IMR-90 (cell line): Measurements from ENCODE around the gene PIWIL4. TPM values are rescaled to one million over a fixed set of nuclear protein-coding genes. Genes with fewer than 3 reads are reported as not detected.

Experiments used
- ATAC-seq: fragments of 200-7000 bp; cut with Tn5 transposase; 2 replicates; pipeline ENCODE4 v1.9.1; 2020; ENCODE audit warnings: low read depth, mild to moderate bottlenecking, moderate library complexity
- BruUV-seq: library from RNA; stranded (reverse); fragments of 400-500 nt; replicated peaks from 2 replicates; lab custom pipeline; 2021; lab: Mats Ljungman, UMichigan
- CTCF ChIA-PET: fragments of 300-600 bp; formaldehyde crosslinking; extraction: SDS; loops from one replicate; lab custom pipeline; 2021; ENCODE audit warnings: antibody characterized with exemption; lab: Yijun Ruan, JAX
- POLR2A ChIA-PET: fragments of 300-600 bp; sonication (Branson Sonifier 250); formaldehyde crosslinking; loops from one replicate; lab custom pipeline; 2022; ENCODE audit warnings: antibody characterized with exemption; ENCODE audit not compliant: unreplicated experiment; lab: Charles Lee
- DNase-seq: peaks from one replicate; pipeline ENCODE4 v3.0.0; 2013
- H2AFZ ChIP-seq: replicated peaks from 2 replicates; pipeline ENCODE3; 2013; ENCODE audit warnings: low read length, mild to moderate bottlenecking; ENCODE audit not compliant: poor library complexity
- H2AK5ac ChIP-seq: 2 replicates; pipeline ENCODE4 v1.6.1; 2013; ENCODE audit warnings: low read depth, low read length, inconsistent platforms
- H2AK9ac ChIP-seq: replicated peaks from 2 replicates; pipeline ENCODE3; 2013; ENCODE audit warnings: mild to moderate bottlenecking, low read depth, low read length, moderate library complexity; ENCODE audit not compliant: poor library complexity
- H2BK120ac ChIP-seq: 2 replicates; pipeline ENCODE4 v1.6.1; 2013; ENCODE audit warnings: low read depth, low read length, inconsistent platforms
- H2BK15ac ChIP-seq: 3 replicates; pipeline ENCODE4 v1.6.1; 2013; ENCODE audit warnings: low read depth, low read length, inconsistent platforms
- H2BK20ac ChIP-seq: 2 replicates; pipeline ENCODE4 v1.6.1; 2013; ENCODE audit warnings: low read depth, mild to moderate bottlenecking, inconsistent platforms, low read length, moderate library complexity
- H2BK5ac ChIP-seq: 2 replicates; pipeline ENCODE4 v1.6.1; 2013; ENCODE audit warnings: mild to moderate bottlenecking, low read depth, low read length, inconsistent platforms; ENCODE audit not compliant: poor library complexity, severe bottlenecking
- H3K14ac ChIP-seq: replicated peaks from 2 replicates; pipeline ENCODE4 v1.6.1; 2013; ENCODE audit warnings: low read depth, low read length, inconsistent platforms
- H3K18ac ChIP-seq: 2 replicates; pipeline ENCODE4 v1.6.1; 2013; ENCODE audit warnings: low read depth, low read length, control low read depth
- H3K23ac ChIP-seq: 2 replicates; pipeline ENCODE4 v1.6.1; 2013; ENCODE audit warnings: low read depth, low read length, inconsistent platforms
- H3K27ac ChIP-seq: 2 replicates; pipeline ENCODE4 v1.5.1; 2013; ENCODE audit warnings: mild to moderate bottlenecking, control low read depth, low read length; ENCODE audit not compliant: insufficient read depth
- H3K27me3 ChIP-seq: 2 replicates; pipeline ENCODE4 v1.6.1; 2013; ENCODE audit warnings: low read length; ENCODE audit not compliant: control insufficient read depth, insufficient read depth
- H3K36me3 ChIP-seq: 2 replicates; pipeline ENCODE4 v1.6.1; 2013; ENCODE audit warnings: low read length, mixed read lengths; ENCODE audit not compliant: control insufficient read depth, insufficient read depth
- H3K4ac ChIP-seq: 2 replicates; pipeline ENCODE4 v1.6.1; 2013; ENCODE audit warnings: low read depth, low read length, inconsistent platforms
- H3K4me1 ChIP-seq: 2 replicates; pipeline ENCODE4 v1.6.1; 2013; ENCODE audit warnings: low read length, mixed read lengths; ENCODE audit not compliant: control insufficient read depth, insufficient read depth
- H3K4me2 ChIP-seq: 2 replicates; pipeline ENCODE4 v1.6.1; 2013; ENCODE audit warnings: low read depth, mild to moderate bottlenecking, control low read depth, low read length, moderate library complexity
- H3K4me3 ChIP-seq: 2 replicates; pipeline ENCODE4 v1.5.1; 2013; ENCODE audit warnings: low read depth, mild to moderate bottlenecking, control low read depth, low read length, moderate library complexity; ENCODE audit not compliant: insufficient read depth
- H3K56ac ChIP-seq: 2 replicates; pipeline ENCODE4 v1.6.1; 2013; ENCODE audit warnings: low read length, inconsistent platforms; ENCODE audit not compliant: insufficient read depth; ENCODE audit errors: extremely low read depth
- H3K79me1 ChIP-seq, 2 experiments: 2 replicates each; pipeline ENCODE4 v1.6.1; 2013; ENCODE audit warnings: low read length in 2 of 2, inconsistent platforms in 1 of 2, low read depth in 1 of 2
- H3K9ac ChIP-seq: 2 replicates; pipeline ENCODE4 v1.6.1; 2013; ENCODE audit warnings: low read depth, low read length, control low read depth
- H3K9me1 ChIP-seq: 2 replicates; pipeline ENCODE4 v1.6.1; 2013; ENCODE audit warnings: low read length, inconsistent platforms; ENCODE audit not compliant: insufficient read depth
- H3K9me3 ChIP-seq: 2 replicates; pipeline ENCODE4 v1.6.1; 2013; ENCODE audit warnings: low read length; ENCODE audit not compliant: control insufficient read depth, insufficient read depth
- H4K20me1 ChIP-seq: 2 replicates; pipeline ENCODE4 v1.6.1; 2013; ENCODE audit warnings: low read length, inconsistent platforms; ENCODE audit not compliant: insufficient read depth
- H4K5ac ChIP-seq: 2 replicates; pipeline ENCODE4 v1.6.1; 2013; ENCODE audit warnings: mild to moderate bottlenecking, low read depth, low read length, control low read depth
- H4K8ac ChIP-seq, 2 experiments: 2 replicates each; pipeline ENCODE4 v1.6.1; 2013; ENCODE audit warnings: low read depth in 2 of 2, low read length in 2 of 2, control low read depth in 1 of 2, inconsistent platforms in 1 of 2
- H4K91ac ChIP-seq: 2 replicates; pipeline ENCODE4 v1.6.1; 2013; ENCODE audit warnings: low read depth, low read length, inconsistent platforms; ENCODE audit not compliant: insufficient read depth
- BHLHE40 ChIP-seq: fragments of 150-350 bp; IDR thresholded peaks from 2 replicates; pipeline ENCODE4 v1.6.1; 2016; ENCODE audit warnings: mild to moderate bottlenecking, low read depth, low read length
- CEBPB ChIP-seq: IDR thresholded peaks from 2 replicates; pipeline ENCODE4 v1.6.1; 2012; ENCODE audit warnings: low read depth, low read length, improper control_type of control experiment
- CTCF ChIP-seq: conservative IDR thresholded peaks from 2 replicates; pipeline ENCODE4 v1.5.1; 2012; ENCODE audit warnings: mild to moderate bottlenecking, low read depth, low read length, improper control_type of control experiment
- ELK1 ChIP-seq: fragments of 150-350 bp; IDR thresholded peaks from 2 replicates; pipeline ENCODE4 v1.6.1; 2016; ENCODE audit warnings: low read depth, mild to moderate bottlenecking, low read length, moderate library complexity, borderline replicate concordance
- FOS ChIP-seq: fragments of 150-350 bp; IDR thresholded peaks from 2 replicates; pipeline ENCODE4 v1.6.1; 2016; ENCODE audit warnings: low read depth, low read length
- MAFK ChIP-seq: IDR thresholded peaks from 2 replicates; pipeline ENCODE4 v1.6.1; 2012; ENCODE audit warnings: low read depth, low read length, improper control_type of control experiment
- MAZ ChIP-seq: IDR thresholded peaks from 2 replicates; pipeline ENCODE4 v1.6.1; 2012; ENCODE audit warnings: low read depth, mild to moderate bottlenecking, low read length, improper control_type of control experiment, moderate library complexity, borderline replicate concordance
- MXI1 ChIP-seq: IDR thresholded peaks from 2 replicates; pipeline ENCODE4 v1.6.1; 2012; ENCODE audit warnings: low read depth, mild to moderate bottlenecking, low read length, moderate library complexity, borderline replicate concordance
- NFE2L2 ChIP-seq: fragments of 150-350 bp; IDR thresholded peaks from 2 replicates; pipeline ENCODE4 v1.6.1; 2016; ENCODE audit warnings: low read depth, mild to moderate bottlenecking, low read length
- POLR2A ChIP-seq: IDR thresholded peaks from 2 replicates; pipeline ENCODE4 v1.6.1; 2012; ENCODE audit warnings: mild to moderate bottlenecking, low read depth, low read length
- RAD21 ChIP-seq: IDR thresholded peaks from 2 replicates; pipeline ENCODE4 v1.6.1; 2012; ENCODE audit warnings: low read length, improper control_type of control experiment
- RCOR1 ChIP-seq: IDR thresholded peaks from 2 replicates; pipeline ENCODE4 v1.6.1; 2012; ENCODE audit warnings: mild to moderate bottlenecking, low read length, improper control_type of control experiment; ENCODE audit not compliant: insufficient replicate concordance
- SMC3 ChIP-seq: fragments of 150-350 bp; IDR thresholded peaks from 2 replicates; pipeline ENCODE4 v1.6.1; 2016; ENCODE audit warnings: low read depth, mild to moderate bottlenecking, antibody characterized with exemption, low read length, moderate library complexity
- USF2 ChIP-seq: fragments of 150-350 bp; IDR thresholded peaks from 2 replicates; pipeline ENCODE4 v1.6.1; 2017; ENCODE audit warnings: mild to moderate bottlenecking, antibody characterized with exemption, low read length, low read depth
- WGBS, 2 experiments: methylation state at CpG; one replicate each; pipeline versions ENCODE4 v1.1.5 to v1.1.7; 2013; ENCODE audit warnings: missing lambda C conversion rate in 2 of 2; ENCODE audit not compliant: insufficient read length in 1 of 2; ENCODE audit errors: extremely low coverage in 2 of 2; 5-methylcytosine and 5-hydroxymethylcytosine counted together
- dilution Hi-C: fragments of 300-500 bp; cut with HindIII; formaldehyde crosslinking; loops from one replicate; pipeline ENCODE4 v1.14.3; 2018; ENCODE audit warnings: low sequenced_read_pairs; ENCODE audit not compliant: unreplicated experiment
- in situ Hi-C: fragments of 300-500 bp; cut with MboI; formaldehyde crosslinking; loops from 3 replicates; pipeline ENCODE4 v1.14.3; 2019; ENCODE audit warnings: low sequenced_read_pairs, inconsistent platforms, mixed read lengths
- intact Hi-C: fragments of 100-400 bp; cut with micrococcal nuclease; formaldehyde crosslinking; loops from 2 replicates; pipeline ENCODE4 v1.10.0; 2022
- polyA plus RNA-seq, 3 experiments: library from polyadenylated mRNA; depleted of rRNA; stranded (reverse); fragments of >200 nt; gene quantifications; 2 replicates each; pipeline ENCODE4 v1.2.3, GENCODE V29; 2012; ENCODE audit warnings: low replicate concordance in 1 of 3
- total RNA-seq: library from RNA; depleted of rRNA; stranded (reverse); fragments of >200 nt; gene quantifications from 2 replicates; pipeline ENCODE4 v1.2.3, GENCODE V29; 2012

PIWIL4 gene
- total and polyA plus RNA-seq, 2 of the 4 experiments (the other 2 are of a cell fraction): 0.72 to 1.3 TPM

GRCh38 chr11:94576306-94576705 is 9.1 kb downstream of the PIWIL4 start:
- peaks cover 5% of the 10 kb centered on the region for H3K4me1 ChIP-seq
- no TSS peak for BruUV-seq
- no peak overlapping the region for H3K4ac ChIP-seq
- DNase-seq: no peak
- no peak overlapping the region for H2AK5ac ChIP-seq
- no peak overlapping the region for H2BK20ac ChIP-seq
- H3K18ac ChIP-seq: no peak overlapping the region
- H4K20me1 ChIP-seq: no peaks in the 10 kb centered on the region
- no peak overlapping the region for H4K91ac ChIP-seq
- in situ Hi-C loops (loop anchor here (10.0 kb wide), 1 partner anchor 52 kb away; no protein-coding TSS in a partner anchor), intact Hi-C loops (no loop called here), dilution Hi-C loops (no loop called here)
- H4K5ac ChIP-seq: no peak overlapping the region
- no peak overlapping the region for H2BK5ac ChIP-seq
- H2BK15ac ChIP-seq: no peak overlapping the region
- ATAC-seq: no peak
- ChIA-PET CTCF (no interaction called here), POLR2A (no interaction called here)
- no peak overlapping the region for H3K9ac ChIP-seq
- H3K14ac ChIP-seq: no peak overlapping the region
- H3K9me3 ChIP-seq: no peaks in the 10 kb centered on the region
- no peaks in the 10 kb centered on the region for H3K36me3 ChIP-seq
- no peak overlapping the region for H3K4me3 ChIP-seq
- no peak overlapping the region for H2BK120ac ChIP-seq
- H3K9me1 ChIP-seq: peaks cover 5% of the 10 kb centered on the region; the same call in 1 of the 2 replicates
- H2AK9ac ChIP-seq: no peak overlapping the region
- no peak for TF ChIP-seq ELK1
- no peak for TF ChIP-seq RAD21
- no peak for TF ChIP-seq MAFK
- TF ChIP-seq SMC3: no peak
- no peak for TF ChIP-seq CTCF
- no peak for TF ChIP-seq FOS
- no peak for TF ChIP-seq RCOR1
- TF ChIP-seq MAZ: no peak
- TF ChIP-seq NFE2L2: no peak
- no peak for TF ChIP-seq CEBPB
- no peak for TF ChIP-seq POLR2A
- no peak for TF ChIP-seq USF2
- no peak for TF ChIP-seq BHLHE40
- no peak for TF ChIP-seq MXI1
- no peak overlapping the region for H3K56ac ChIP-seq
- no peaks in the 10 kb centered on the region for H3K79me1 ChIP-seq
- H4K8ac ChIP-seq: no peak overlapping the region
- H3K23ac ChIP-seq: no peak overlapping the region
- WGBS, 2 experiments: no CpG with 5 or more reads among the region's 5 CpGs
- H3K27me3 ChIP-seq: peaks cover 4% of the 10 kb centered on the region; the same call in 1 of the 2 replicates
- H3K27ac ChIP-seq: no peak overlapping the region
- H3K4me2 ChIP-seq: no peak overlapping the region
- H2AFZ ChIP-seq: no peak overlapping the region
